ENCODE results near the gene GSTM3.
A peak's percentile ranks its signal among the peaks of the same experiment; 100 is the strongest.

Gene GSTM3

GRCh38 chr1:109740615-109741373 is at the start of gene GSTM3:
GSTM3 (minus strand) TSS chr1:109741038; CDS start chr1:109740287, 751 bp downstream.
- H3K36me3 Mint-ChIP-seq (ENCODE audit: low read depth), result peaks cover 23% of the 10 kb centered on the region
- no peak for DNase-seq
- peaks cover 41% of the 10 kb centered on the region for H3K27me3 Mint-ChIP-seq (ENCODE audit: low read depth, poor library complexity)
- peak within 1 kb of the TSS; percentile 84 for H3K4me3 Mint-ChIP-seq
- peaks cover 17% of the 10 kb centered on the region for H3K4me1 Mint-ChIP-seq
- H3K9me3 Mint-ChIP-seq, result peaks cover 8% of the 10 kb centered on the region
- no peak within 1 kb of the TSS for H3K27ac Mint-ChIP-seq
- no peak for TF ChIP-seq CTCF (IDR thresholded peaks at IDR 0.05)

GRCh38 chr1:109790329-109790728 is 49.5 kb upstream of the GSTM3 start:
- DNase-seq, result no peak
- no peak for TF ChIP-seq CTCF (IDR thresholded peaks at IDR 0.05)
- Mint-ChIP-seq H3K27ac (no peak overlapping the region), H3K9me3 (no peaks in the 10 kb centered on the region), H3K4me1 (peaks cover 96% of the 10 kb centered on the region), H3K4me3 (no peak overlapping the region), H3K27me3 (ENCODE audit: low read depth, poor library complexity) (peaks cover 6% of the 10 kb centered on the region), H3K36me3 (ENCODE audit: low read depth) (no peaks in the 10 kb centered on the region)

GRCh38 chr1:109789551-109790180 is 48.8 kb upstream of the GSTM3 start:
- no peak for DNase-seq
- peaks cover 6% of the 10 kb centered on the region for H3K27me3 Mint-ChIP-seq (ENCODE audit: low read depth, poor library complexity)
- H3K4me1 Mint-ChIP-seq, result peaks cover 99% of the 10 kb centered on the region
- no peak for TF ChIP-seq CTCF (IDR thresholded peaks at IDR 0.05)
- no peak overlapping the region for H3K27ac Mint-ChIP-seq
- H3K4me3 Mint-ChIP-seq, result no peak overlapping the region
- no peaks in the 10 kb centered on the region for H3K36me3 Mint-ChIP-seq (ENCODE audit: low read depth)
- no peaks in the 10 kb centered on the region for H3K9me3 Mint-ChIP-seq

GRCh38 chr1:109788695-109789521 is 48.1 kb upstream of the GSTM3 start:
- TF ChIP-seq CTCF (IDR thresholded peaks at IDR 0.05), result peak; percentile 43
- H3K9me3 Mint-ChIP-seq, result no peaks in the 10 kb centered on the region
- H3K4me1 Mint-ChIP-seq, result peaks cover 99% of the 10 kb centered on the region
- peaks cover 9% of the 10 kb centered on the region for H3K27me3 Mint-ChIP-seq (ENCODE audit: low read depth, poor library complexity)
- no peaks in the 10 kb centered on the region for H3K36me3 Mint-ChIP-seq (ENCODE audit: low read depth)
- DNase-seq, result no peak
- no peak overlapping the region for H3K4me3 Mint-ChIP-seq
- no peak overlapping the region for H3K27ac Mint-ChIP-seq

- peaks cover 13% of the 10 kb centered on the region for H3K27me3 Mint-ChIP-seq (ENCODE audit: low read depth, poor library complexity)
- H3K9me3 Mint-ChIP-seq, result no peaks in the 10 kb centered on the region
- no peak for DNase-seq
- peaks cover 99% of the 10 kb centered on the region for H3K4me1 Mint-ChIP-seq
- H3K36me3 Mint-ChIP-seq (ENCODE audit: low read depth), result no peaks in the 10 kb centered on the region
- H3K27ac Mint-ChIP-seq, result no peak overlapping the region
- no peak overlapping the region for H3K4me3 Mint-ChIP-seq
- TF ChIP-seq CTCF (IDR thresholded peaks at IDR 0.05), result no peak
Observed at GRCh38 chr1:109787845-109788601, 47.2 kb upstream of the GSTM3 start.

Measured in nephron progenitor cell (in vitro differentiated cells).